HepG2 (cell line): ENCODE results near the gene TPRX1. TPM values are rescaled to one million over a fixed set of nuclear protein-coding genes. Genes with fewer than 3 reads are reported as not detected.

Source experiments
- ATAC-seq: fragments of 200-7000 bp; cut with Tn5 transposase; 3 replicates; pipeline ENCODE4 v1.9.1; 2020; ENCODE audit warnings: mild to moderate bottlenecking, moderate library complexity
- BruUV-seq: library from RNA; stranded (reverse); fragments of 400-500 nt; replicated peaks from 2 replicates; lab custom pipeline; 2021; lab: Mats Ljungman, UMichigan
- CTCF ChIA-PET: fragments of 300-600 bp; formaldehyde crosslinking; extraction: SDS; loops from one replicate; lab custom pipeline; 2021; ENCODE audit warnings: low total read pairs, inconsistent platforms, low intra/inter-chr PET ratio; lab: Yijun Ruan, JAX
- POLR2A ChIA-PET: fragments of 350-600 bp; sonication (Branson Sonifier 250); formaldehyde crosslinking; loops from one replicate; lab custom pipeline; 2020; ENCODE audit warnings: antibody characterized with exemption, inconsistent platforms; lab: Yijun Ruan, JAX
- DNase-seq: peaks from one replicate; pipeline ENCODE4 v3.0.0-alpha.2; 2015; ENCODE audit warnings: low spot score
- FAIRE-seq: peaks from 3 replicates; lab custom pipeline; 2011; peaks lifted over from hg19 to GRCh38; lab: Jason Lieb, UNC
- H2AFZ ChIP-seq: one replicate; pipeline ENCODE4 v1.6.1; 2011; ENCODE audit warnings: low read length, inconsistent platforms
- H3K27ac ChIP-seq: fragments of 300-600 bp; 3 replicates; pipeline ENCODE4 v1.8.0; 2011; ENCODE audit warnings: mixed run types, mild to moderate bottlenecking, mixed read lengths, low read length, inconsistent platforms; ENCODE audit not compliant: insufficient read depth; ENCODE audit errors: extremely low read length
- H3K27me3 ChIP-seq, 2 experiments: fragments of 200-600 bp in 1 of 2; 2 replicates in 1 of 2; 3 replicates in 1 of 2; pipeline versions ENCODE4 v1.6.0 to v1.8.0; 2011; ENCODE audit warnings: low read length in 2 of 2, mild to moderate bottlenecking in 2 of 2, moderate library complexity in 2 of 2, inconsistent platforms in 1 of 2; ENCODE audit not compliant: insufficient read depth in 2 of 2, control insufficient read depth in 1 of 2
- H3K36me3 ChIP-seq, 2 experiments: fragments of 200-600 bp in 1 of 2; replicated peaks in 1 of 2; 2 replicates in 1 of 2; 3 replicates in 1 of 2; pipeline versions ENCODE4 v1.5.1 to v1.8.0; 2011; ENCODE audit warnings: low read length in 2 of 2, inconsistent platforms in 1 of 2; ENCODE audit not compliant: insufficient read depth in 2 of 2, control insufficient read depth in 1 of 2
- H3K4me1 ChIP-seq: 2 replicates; pipeline ENCODE4 v1.5.1; 2012; ENCODE audit warnings: low read length, inconsistent platforms; ENCODE audit not compliant: insufficient read depth
- H3K4me2 ChIP-seq: 2 replicates; pipeline ENCODE4 v1.6.0; 2011; ENCODE audit warnings: low read depth, low read length, inconsistent platforms
- H3K4me3 ChIP-seq, 3 experiments: fragments of 200-600 bp in 1 of 3; sonication (generic), shearing (Covaris generic) in 1 of 3; replicated peaks in 1 of 3; 2 replicates each; pipeline ENCODE4 v1.5.1; 2011 to 2016; ENCODE audit warnings: low read length in 3 of 3, inconsistent platforms in 2 of 3, low read depth in 2 of 3, mild to moderate bottlenecking in 2 of 3, control low read depth in 1 of 3, mixed read lengths in 1 of 3; ENCODE audit not compliant: insufficient read depth in 1 of 3
- H3K79me2 ChIP-seq: one replicate; pipeline ENCODE4 v1.6.1; 2011; ENCODE audit warnings: low read length, inconsistent platforms; ENCODE audit not compliant: insufficient read depth
- H3K9ac ChIP-seq: 2 replicates; pipeline ENCODE4 v1.6.0; 2011; ENCODE audit warnings: mild to moderate bottlenecking, low read depth, low read length, inconsistent platforms; ENCODE audit not compliant: insufficient read depth
- H3K9me3 ChIP-seq: 2 replicates; pipeline ENCODE4 v1.5.1; 2012; ENCODE audit warnings: mild to moderate bottlenecking, low read length
- H4K20me1 ChIP-seq: 2 replicates; pipeline ENCODE4 v1.6.0; 2011; ENCODE audit warnings: inconsistent platforms, mild to moderate bottlenecking, low read length, moderate library complexity; ENCODE audit not compliant: insufficient read depth
- ATF3 ChIP-seq: sonication (generic); formaldehyde crosslinking; IDR thresholded peaks from 2 replicates; pipeline ENCODE4 v1.4.0; 2020; ENCODE audit warnings: missing genetic modification reagents
- ATF7 ChIP-seq, 2 experiments: fragments of 450-650 bp in 1 of 2; sonication (generic) in 1 of 2; formaldehyde crosslinking in 1 of 2; IDR thresholded peaks; 2 replicates each; pipeline versions ENCODE4 v1.4.0 to v1.6.1; 2016 to 2020; ENCODE audit warnings: antibody characterized with exemption in 1 of 2, mild to moderate bottlenecking in 1 of 2, missing genetic modification reagents in 1 of 2
- MBNL3 ChIP-seq: fragments of 250-450 bp; sonication (Bioruptor Pico); conservative IDR thresholded peaks from 2 replicates; pipeline ENCODE4 v1.8.0; 2022; ENCODE audit warnings: mild to moderate bottlenecking, inconsistent platforms
- PPARG ChIP-seq: conservative IDR thresholded peaks from 2 replicates; pipeline ENCODE4 v1.6.1; 2016; ENCODE audit warnings: missing biosample characterization, missing genetic modification reagents
- TRAFD1 ChIP-seq: sonication (generic); formaldehyde crosslinking; IDR thresholded peaks from 2 replicates; pipeline ENCODE4 v1.5.1; 2020; ENCODE audit warnings: missing genetic modification reagents, mild to moderate bottlenecking, borderline replicate concordance
- U2AF2 ChIP-seq: fragments of 200-400 bp; formaldehyde crosslinking; IDR thresholded peaks from 2 replicates; pipeline ENCODE4 v1.6.1; 2017; ENCODE audit warnings: low read depth, mild to moderate bottlenecking, low read length
- ZBTB7B ChIP-seq: sonication (generic); formaldehyde crosslinking; IDR thresholded peaks from 2 replicates; pipeline ENCODE4 v1.4.0; 2020; ENCODE audit warnings: missing genetic modification reagents
- ZNF329 ChIP-seq: sonication (generic); formaldehyde crosslinking; IDR thresholded peaks from 2 replicates; pipeline ENCODE4 v1.9.0; 2021; ENCODE audit warnings: low read depth, mild to moderate bottlenecking, missing genetic modification reagents
- ZNF605 ChIP-seq: sonication (generic); formaldehyde crosslinking; IDR thresholded peaks from 2 replicates; pipeline ENCODE4 v1.8.0; 2022; ENCODE audit warnings: mild to moderate bottlenecking, missing genetic modification reagents
- ZSCAN21 ChIP-seq: sonication (generic); formaldehyde crosslinking; IDR thresholded peaks from 2 replicates; pipeline ENCODE4 v1.8.0; 2022; ENCODE audit warnings: mild to moderate bottlenecking, missing genetic modification reagents, moderate library complexity, borderline replicate concordance
- WGBS: methylation state at CpG from one replicate; pipeline ENCODE4 v1.1.6; 2017; ENCODE audit warnings: low lambda C conversion rate; 5-methylcytosine and 5-hydroxymethylcytosine counted together
- in situ Hi-C: cut with HindIII; loops from 2 replicates; pipeline ENCODE4 v1.10.0; 2017; ENCODE audit warnings: low pct_unique_long_range_greater_than_20kb; ENCODE audit not compliant: extremely low pct_ligation_motif_present
- intact Hi-C: fragments of 100-400 bp; cut with micrococcal nuclease; formaldehyde crosslinking; loops from one replicate; pipeline ENCODE4 v1.10.0; 2022; ENCODE audit not compliant: unreplicated experiment
- polyA plus RNA-seq, 8 experiments: library from polyadenylated mRNA; depleted of rRNA in 3 of 8; stranded (reverse) in 7 of 8; unstranded in 1 of 8; fragments of >200 nt; fragmentation: Illumina TruSeq in 4 of 8; extraction: Trizol in 4 of 8; gene quantifications; 2 replicates each; pipeline versions ENCODE4 v1.2.1 to v1.2.3, GENCODE V29; 2011 to 2016; ENCODE audit warnings: low read depth in 4 of 8, missing spikeins in 1 of 8, mixed read lengths in 1 of 8; ENCODE audit not compliant: insufficient read depth in 1 of 8
- total RNA-seq, 5 experiments: library from RNA; depleted of rRNA; stranded (reverse); fragments of >200 nt; fragmentation: Illumina TruSeq; extraction: Trizol; gene quantifications; 2 replicates each; pipeline ENCODE4 v1.2.3, GENCODE V29; 2016; ENCODE audit warnings: low read depth in 1 of 5

TPRX1 gene
- total and polyA plus RNA-seq, 2 of the 13 experiments (the other 11 are each of a cell fraction or from before 2014, with no cell fraction given) = not detected

DNA sequence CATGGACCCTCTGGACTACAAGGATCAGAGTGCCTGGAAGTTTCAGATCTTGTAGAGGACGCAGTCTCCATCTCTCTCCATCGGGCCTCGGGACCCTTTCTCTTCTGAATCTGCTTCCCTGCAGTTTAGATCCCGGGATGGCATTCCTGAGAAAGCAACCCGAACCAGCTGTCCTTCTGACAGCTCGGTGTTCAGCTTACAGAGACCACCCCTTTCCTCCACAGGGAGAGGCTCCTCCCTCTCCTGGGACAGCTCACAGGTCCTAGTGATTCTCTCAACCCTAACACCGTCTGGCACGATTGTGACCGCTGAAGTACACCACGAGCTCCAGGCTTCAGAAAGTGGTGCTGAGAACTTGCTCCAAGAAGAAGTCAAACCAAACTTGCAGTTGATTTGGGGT lies 35.6 kb upstream of the TPRX1 start (continued):
- TF ChIP-seq ATF7 (IDR thresholded peaks at IDR 0.05) (no peak), ATF7 (CRISPR knock-in tag; IDR thresholded peaks at IDR 0.05) (no peak), ATF3 (CRISPR knock-in tag) (no peak), ZNF605 (CRISPR knock-in tag) (no peak), ZSCAN21 (CRISPR knock-in tag) (no peak)

GRCh38 chr19:47839411-47839810 lies 35.1 kb upstream of the TPRX1 start:
- no peak overlapping the region for H3K4me3 ChIP-seq
- in situ Hi-C loops = no loop called here
- H3K27me3 ChIP-seq = peaks cover 0 to 22% of the 10 kb centered on the region in 2 experiments; a peak in 3 of 5 replicates
- H3K27ac ChIP-seq = no peak overlapping the region
- no peaks in the 10 kb centered on the region for H4K20me1 ChIP-seq
- H3K36me3 ChIP-seq = no peaks in the 10 kb centered on the region
- H3K4me2 ChIP-seq = peak overlapping the region; percentile 39; the same call in 1 of the 2 replicates
- H3K9me3 ChIP-seq = no peaks in the 10 kb centered on the region
- BruUV-seq = no TSS peak
- POLR2A ChIA-PET = no interaction called here
- no peak for FAIRE-seq
- TF ChIP-seq MBNL3 = no peak
- no peak for TF ChIP-seq PPARG (CRISPR knock-in tag)
- no peak for TF ChIP-seq TRAFD1
- no peak for TF ChIP-seq ZBTB7B (CRISPR knock-in tag)
- TF ChIP-seq U2AF2 = no peak
- no peak for TF ChIP-seq ZNF329 (CRISPR knock-in tag)
- 41% methylated on average over 10 of the region's 16 CpGs for WGBS
- no peak for ATAC-seq
- no peaks in the 10 kb centered on the region; the same call in 1 of the 2 replicates for H3K4me1 ChIP-seq
- H3K79me2 ChIP-seq = no peaks in the 10 kb centered on the region
- no peak for DNase-seq
- CTCF ChIA-PET = no interaction called here
- intact Hi-C loops = no loop called here
- H3K9ac ChIP-seq = no peak overlapping the region
- H2AFZ ChIP-seq = no peak overlapping the region
